HG02943 (cell line): ENCODE data around the gene HECW1.
"Not testable (repeated sequence)": the region's sequence is repeated elsewhere in the genome, so short reads cannot be mapped to it uniquely, and the experiment has no call there.

Experiments
- ATAC-seq: cut with Tn5 transposase; IDR thresholded peaks from one replicate; pipeline ENCODE4 v1.9.1; 2021; ENCODE audit warnings: mild to moderate bottlenecking, low read depth, moderate library complexity; ENCODE audit not compliant: unreplicated experiment

Gene HECW1

DNA sequence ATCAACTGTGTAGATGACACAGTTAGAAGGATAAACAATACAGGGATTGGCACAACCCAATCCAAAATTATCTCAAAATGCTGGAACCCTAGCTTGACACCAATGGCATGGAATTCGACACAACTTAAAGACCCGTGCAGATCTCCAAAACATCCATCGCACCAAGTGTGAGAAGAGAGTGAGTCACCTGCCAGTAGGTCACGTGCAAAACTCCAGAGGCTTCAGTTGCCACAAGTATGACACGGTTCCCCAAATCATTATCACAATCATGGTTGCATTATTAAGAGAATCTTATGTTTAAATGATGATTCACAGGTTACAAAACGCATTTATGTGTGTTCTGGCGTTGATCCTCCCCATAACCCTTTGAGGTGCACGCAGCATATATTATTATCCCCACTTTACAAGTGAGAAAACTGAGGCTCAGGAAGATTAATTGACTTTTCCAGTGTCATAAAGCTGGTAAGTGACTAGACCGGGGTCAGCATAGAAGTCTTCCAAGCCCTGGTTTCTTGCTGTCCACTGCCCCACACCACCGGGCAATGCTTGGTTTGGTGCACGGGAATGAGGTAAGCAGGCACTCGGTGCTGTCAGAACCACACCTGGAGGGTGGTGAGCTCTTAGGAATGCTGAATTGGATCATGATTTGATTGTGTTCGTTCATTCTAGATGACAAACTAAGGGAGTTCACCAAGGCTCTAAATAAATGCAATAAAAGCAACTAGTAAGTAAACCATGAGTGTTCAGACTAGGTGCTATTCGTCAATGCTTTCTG is 446.9 kb downstream of the HECW1 start:
- ATAC-seq = no peak

DNA sequence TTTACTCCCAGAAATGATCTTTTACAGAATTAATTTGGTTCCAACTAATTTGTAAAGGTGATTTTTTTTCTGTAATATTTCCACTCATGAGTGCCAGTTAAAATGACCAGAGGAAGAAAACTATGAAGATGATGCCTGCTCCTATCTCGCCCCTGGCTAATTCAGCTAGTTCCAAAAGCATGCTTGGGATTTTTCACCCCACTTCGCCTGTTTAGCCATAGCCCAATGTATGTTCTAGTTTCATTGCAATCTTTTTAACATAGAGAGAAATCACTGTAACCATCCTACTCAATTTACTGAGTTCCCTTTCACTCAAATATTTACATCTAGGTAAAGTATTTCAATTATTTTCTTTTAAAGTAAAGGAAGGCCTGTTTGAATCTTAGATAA is 447.5 kb downstream of the HECW1 start:
- ATAC-seq = no peak

DNA sequence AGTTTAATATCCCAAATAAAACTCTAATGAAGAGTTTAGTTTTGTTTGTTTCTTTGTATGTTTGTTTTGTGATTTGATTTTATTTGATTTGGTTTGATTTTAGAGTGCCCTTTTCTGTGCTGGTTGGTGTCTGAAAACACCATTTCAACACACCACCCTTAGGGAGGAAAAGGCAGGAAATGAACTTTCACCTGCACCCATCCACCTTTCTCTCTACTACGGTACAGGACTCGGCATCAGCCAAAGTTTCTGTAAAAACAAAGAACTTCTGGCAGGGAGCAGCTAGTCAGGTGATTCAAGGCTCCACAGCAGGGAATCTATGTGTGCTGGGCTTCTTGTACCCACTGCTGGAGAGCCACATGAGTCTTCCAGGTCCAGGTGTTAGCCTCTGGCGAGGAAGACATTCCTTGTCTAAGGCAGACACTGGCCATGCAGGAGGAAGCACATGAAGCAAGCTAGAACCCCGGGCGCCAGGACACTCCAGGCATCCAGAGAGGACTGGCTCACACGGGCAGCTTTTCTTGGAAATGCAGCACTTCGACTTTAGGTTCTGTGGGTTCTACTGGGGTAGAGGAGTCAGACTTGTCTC is 448.4 kb downstream of the HECW1 start:
- no peak for ATAC-seq

DNA sequence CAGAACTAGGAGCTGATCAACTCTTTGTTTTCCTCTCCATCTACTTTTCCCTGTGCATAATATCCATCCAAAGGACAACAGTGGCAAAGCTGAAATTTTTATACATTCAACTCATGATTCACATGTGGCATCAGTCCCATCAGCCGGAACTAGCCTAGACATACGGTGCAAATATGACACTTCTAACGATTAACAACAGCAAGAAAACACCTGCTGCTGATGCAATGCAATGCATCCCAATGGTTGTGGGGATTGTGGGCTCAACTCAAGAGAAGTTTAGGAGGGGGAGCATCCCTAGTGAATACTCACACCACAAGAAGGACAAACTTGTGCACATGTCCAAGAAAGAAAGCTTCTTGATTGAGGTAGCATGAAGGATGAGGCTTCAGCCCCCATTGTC is 449.9 kb downstream of the HECW1 start:
- ATAC-seq = no peak

DNA sequence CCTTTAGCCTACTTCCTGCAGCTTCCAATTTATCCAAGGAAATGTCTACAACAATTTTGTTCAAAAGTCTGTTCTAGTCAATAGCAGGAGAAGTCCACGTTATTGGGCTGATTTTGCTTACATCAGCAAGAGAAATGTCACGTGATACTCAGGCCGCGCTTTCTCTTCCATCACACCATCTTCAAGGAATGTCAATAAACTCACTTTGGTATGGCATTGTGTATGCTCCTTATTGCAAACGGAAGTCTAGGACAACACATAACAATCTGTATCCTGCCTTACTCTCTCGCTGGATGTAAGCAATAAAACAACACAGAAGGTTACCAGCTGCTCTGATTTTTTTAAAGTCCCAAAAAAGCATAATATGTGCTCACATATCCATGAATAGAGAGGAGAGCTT is 453.3 kb downstream of the HECW1 start:
- ATAC-seq = no peak

DNA sequence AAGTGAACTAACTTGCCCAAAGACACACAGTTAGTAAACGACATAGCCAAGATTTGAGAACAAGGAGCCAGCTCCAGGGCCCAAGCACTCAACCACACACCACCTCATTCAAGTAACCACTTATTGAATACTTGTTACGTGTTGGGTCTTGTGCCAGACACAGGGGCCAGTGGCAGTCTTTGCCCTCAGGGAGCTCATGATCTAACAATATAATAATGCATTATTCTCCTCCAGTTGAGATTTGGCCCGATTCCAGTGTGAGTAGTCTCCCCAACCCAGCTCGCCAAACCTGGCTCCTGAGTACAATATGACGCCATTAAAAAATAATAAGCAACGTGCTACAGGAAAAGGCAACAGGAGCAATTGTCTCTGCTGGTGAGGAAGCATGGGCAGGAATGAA is 456.1 kb downstream of the HECW1 start:
- ATAC-seq = no peak

DNA sequence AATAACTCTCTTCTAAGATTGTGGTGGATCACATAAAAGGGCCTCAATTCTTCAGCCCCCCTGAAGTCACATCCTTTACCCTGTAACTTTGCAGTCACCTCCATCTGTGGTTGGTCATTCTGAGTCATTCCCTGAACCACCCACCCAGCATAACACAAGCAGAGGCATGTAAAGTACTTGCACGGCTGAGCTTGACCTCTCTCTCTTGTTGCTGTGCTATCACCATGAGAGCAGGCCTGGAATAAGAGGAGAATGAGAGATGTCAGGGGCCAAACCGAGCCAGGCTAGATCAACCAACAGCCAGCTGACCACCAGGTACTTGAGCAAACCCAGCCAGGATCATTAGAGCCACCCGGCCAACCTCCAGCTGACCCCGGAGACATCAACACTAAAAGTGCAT is 457.0 kb downstream of the HECW1 start:
- ATAC-seq = no peak

DNA sequence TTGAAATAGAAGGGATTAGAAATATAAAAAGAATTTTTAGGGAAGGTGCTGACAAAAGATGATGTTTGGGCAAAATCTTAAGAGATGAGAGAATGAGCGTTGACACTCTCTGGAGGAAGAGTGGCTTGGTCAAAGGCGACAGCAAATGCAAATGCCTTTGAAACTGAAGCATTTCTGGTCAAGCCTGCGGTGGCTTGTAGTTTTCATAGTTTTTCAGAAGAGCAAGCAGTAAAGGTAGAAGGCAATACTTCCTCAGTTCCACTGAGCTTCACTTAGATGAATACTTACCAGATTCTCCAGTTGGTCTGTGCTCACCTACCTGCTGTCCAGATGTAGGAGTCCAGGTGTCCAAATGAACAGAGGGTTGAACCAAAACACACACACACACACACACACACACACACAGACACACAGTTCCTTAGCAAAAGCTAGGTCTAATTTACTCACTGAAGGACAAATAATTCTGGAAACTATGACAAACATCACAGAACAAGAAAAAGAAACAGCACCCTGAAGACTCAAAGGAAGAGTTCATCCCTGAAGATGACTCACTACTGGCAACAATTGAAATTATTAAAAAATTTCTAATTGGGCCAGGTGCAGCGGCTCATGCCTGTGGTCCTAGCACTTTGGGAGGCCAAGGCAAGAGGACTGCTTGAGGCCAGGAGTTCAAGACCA is 458.4 kb downstream of the HECW1 start:
- ATAC-seq = peak; percentile 62

DNA sequence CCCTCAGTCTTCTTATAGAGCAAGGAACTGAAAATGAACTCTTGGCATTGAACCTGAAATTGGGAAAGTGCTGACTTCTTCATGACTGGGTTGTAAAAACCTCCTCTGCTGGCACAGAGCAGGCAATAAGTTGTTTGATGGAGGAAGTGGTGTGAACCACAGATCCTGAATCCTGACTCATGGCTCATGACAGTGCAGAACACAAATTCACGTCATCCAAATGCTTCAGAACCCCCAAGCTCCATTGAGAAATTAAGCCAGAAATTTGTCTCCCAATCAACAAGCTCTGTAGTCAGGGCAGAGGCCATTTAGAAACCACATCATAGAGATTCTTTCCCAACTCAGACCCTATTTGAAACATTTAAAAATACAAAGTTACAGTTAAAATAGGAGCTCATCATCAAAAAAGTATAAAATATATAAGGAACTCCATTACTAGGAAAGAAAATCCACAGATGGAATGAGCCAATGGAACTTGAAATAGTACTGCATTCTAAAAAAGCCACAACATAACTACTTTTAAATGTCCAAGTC is 460.1 kb downstream of the HECW1 start:
- no peak for ATAC-seq

DNA sequence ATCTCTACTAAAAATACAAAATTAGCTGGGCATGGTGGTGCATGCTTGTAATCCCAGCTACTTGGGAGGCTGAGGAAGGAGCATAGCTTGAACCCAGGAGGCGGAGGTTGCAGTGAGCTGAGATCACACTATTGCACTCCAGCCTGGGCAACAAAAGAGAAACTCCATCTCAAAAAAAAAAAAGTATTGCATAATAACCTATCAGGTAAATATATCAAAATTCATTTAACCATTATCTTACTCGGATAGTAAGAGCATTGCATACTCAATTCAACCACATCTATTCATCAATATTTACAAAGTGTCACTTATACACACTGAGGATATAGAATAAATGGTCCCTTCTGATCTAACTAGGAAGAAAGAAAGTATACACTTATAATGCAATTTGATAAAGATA is 461.4 kb downstream of the HECW1 start:
- ATAC-seq = not testable (repeated sequence)

DNA sequence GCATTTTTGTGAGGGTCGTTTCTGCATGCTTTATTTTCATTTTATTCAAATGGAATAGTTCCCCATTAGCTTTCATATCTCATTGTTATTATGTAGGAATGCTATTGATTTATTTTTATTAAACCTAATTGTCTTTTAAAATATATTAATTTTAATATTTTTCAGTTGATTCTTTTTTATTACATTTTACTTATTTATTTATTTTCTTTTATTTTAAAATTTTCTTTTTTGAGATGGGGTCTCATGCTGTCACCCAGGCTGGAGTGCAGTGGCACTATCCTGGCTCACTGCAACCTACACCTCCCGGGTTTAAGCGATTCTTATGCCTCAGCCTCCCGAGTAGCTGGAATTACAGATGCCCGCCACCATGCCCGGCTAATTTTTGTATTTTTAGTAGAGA is 463.1 kb downstream of the HECW1 start:
- no peak for ATAC-seq

DNA sequence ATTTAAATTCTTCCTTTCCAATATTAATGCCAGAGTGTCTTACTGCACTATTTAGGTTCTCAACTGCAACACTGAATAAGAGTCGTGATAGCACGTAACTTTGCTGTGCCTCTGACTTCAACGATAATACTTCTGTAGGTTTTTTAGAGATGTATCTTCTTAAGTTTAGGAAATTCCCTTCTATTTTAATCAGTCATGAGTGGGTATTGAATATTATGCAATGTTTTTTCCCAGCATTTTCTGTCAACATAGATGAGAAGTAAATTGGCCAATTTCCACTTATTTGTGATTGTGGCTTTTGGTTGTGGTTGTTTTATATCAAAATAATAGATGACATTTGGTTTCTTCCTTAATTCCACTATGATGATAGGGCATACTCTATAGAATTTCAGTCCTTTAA is 463.8 kb downstream of the HECW1 start:
- ATAC-seq = no peak

DNA sequence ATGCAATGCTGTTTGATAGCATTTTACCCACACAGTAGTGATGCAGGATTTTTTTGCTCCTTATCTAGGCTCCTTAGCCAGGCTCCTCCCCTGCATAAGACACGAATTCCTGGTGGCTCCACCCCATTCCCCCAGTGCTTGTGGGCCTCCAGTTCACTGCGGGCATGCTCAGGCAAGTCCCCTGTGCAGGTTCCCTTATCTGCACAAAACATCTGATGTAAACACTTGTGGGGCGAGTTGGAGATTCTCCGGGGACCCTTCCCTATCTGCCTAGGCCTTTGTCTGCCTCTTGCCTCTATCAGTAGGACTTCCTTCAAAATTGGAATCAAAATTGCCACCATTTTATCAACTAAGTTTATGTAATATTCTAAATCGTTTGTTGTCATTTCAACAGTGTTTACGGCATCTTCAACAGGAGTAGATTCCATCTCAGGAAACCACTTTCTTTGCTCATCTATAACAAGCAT is 465.1 kb downstream of the HECW1 start:
- no peak for ATAC-seq

DNA sequence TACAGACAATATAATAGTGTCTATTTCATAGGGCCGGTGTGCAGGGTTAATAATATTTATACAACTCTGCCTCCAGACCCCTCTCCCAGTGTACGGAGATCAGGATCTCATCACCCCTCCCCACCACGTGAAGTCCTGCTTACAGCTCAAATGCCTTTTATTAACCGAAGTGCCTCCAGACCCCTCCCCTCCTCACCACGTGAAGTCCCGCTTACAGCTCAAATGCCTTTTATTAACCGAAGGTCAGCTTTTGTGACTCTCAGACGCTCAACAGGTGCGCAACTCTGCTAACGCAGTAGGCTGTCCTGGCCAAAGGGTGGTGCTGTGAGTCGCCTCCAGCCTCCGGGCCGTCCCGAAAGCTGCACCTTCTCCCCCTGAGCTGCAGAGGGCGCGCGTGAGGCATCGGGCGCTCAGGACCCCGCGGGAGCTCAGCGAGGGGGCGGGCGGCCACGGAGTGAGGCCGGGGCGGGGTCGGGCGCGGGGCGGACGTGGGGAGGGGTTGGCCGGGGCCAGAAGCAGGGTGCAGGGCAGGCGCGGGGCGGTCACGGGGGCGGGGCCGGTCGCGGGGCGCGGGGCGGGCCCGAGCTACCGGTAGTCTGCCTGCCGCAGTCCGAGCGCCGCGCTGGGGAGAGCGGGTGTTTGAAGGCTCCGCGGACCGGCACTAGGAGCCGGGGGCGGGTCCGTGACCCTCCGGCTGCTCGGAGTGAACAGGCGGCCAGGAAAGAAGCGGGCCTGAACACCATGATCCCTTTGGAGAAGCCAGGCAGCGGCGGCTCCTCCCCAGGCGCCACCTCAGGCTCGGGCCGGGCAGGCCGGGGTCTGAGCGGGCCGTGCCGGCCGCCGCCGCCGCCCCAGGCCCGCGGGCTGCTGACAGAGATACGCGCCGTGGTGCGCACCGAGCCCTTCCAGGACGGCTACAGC is 470.3 kb downstream of the HECW1 start, which contains the start of gene STK17A:
Gene STK17A (plus strand): TSS at position 606 of the 921 bp plus-strand sequence. CDS start 136 bp downstream, at position 742.
- peak; percentile 66 for ATAC-seq

DNA sequence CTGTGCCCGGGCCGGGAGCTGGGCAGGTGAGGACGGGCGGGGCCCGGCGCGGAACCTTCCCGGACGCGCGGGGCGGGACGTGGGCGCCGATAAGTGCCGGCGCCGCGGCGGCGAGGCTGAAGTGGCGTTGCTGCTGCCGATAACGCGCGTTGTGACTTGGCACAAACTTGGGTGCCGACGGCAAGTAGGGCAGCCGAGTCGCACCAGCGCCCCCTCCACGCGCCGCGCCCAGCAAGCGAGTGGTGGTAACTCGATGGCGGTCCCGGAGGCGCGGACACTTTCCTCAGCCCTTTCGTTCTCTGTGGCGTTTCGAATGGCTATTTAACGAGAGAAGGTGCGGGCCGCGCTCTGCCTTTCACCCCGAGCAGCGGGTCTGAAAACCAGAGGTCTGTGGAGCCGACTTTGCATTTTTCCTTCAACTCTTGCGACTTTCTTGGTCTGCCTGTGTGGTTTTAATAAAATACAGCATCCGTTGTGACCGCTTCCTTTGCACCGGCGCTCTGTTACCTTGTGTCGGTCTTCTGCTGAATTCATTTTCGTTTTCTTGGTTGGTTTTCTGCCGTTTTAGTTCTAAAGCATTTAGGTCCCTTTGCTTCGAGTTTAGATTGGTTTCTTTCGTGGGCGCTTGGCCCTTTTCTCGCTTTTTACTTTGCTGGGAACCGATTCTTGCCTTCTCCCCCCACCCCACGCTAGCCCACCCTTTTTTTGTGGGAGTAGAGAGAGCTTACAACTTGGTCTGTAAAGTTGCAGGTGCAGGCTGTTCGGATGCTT is 471.2 kb downstream of the HECW1 start:
- peak; percentile 21 for ATAC-seq

DNA sequence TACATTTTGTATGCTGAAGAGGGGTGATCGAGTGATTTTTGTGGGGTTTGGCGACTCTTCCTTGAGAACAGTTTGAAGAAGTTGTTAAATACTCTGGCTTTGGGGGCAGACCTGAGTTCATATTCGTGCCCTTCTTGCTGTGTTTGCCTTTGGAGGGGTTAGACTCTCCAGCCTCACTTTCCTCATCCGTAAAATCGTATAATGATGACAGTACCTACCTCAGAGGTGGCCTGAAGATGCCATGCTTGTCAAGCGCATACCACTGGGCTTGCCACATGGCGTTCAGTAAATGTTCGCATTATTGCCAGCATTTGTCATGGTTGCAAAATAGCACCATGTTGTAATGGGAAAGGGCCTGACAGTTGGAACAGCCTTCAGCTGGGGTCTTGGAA is 471.7 kb downstream of the HECW1 start:
- no peak for ATAC-seq

DNA sequence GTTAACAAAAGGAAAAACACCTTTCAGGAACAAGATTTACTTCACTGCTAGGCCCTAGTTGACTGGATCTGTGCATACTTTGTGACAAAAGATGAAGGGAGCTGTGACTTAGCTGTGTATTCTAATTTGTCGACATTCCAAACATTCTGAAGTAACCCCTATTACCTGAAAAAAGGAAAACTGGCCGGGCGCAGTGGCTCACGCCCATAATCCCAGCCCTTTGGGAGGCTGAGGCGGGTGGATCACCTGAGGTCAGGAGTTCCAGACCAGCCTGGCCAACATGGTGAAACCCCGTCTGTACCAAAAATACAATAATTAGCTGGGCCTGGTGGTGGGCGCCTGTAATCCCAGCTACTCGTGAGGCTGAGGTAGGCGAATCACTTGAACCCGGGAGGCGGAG is 472.3 kb downstream of the HECW1 start:
- not testable (repeated sequence) for ATAC-seq

DNA sequence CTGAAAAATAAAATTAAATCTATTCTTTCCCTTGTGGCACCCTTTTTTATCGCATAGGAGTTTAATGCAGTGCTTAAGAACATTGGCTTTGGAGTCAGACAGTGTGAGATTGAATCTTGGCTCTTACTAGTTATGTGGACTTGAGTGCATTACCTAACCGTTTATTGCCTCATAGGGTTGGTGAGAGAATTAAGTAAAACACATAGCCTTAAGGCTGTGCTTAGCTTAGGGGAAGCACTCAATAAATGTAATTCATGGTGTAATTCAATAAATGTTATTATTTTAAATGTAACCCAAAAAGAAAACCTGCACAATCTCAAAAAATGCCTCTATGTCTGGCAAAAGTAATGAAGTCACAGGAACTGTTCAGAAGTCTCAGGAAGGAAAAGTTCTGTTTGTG is 473.1 kb downstream of the HECW1 start:
- ATAC-seq = no peak

DNA sequence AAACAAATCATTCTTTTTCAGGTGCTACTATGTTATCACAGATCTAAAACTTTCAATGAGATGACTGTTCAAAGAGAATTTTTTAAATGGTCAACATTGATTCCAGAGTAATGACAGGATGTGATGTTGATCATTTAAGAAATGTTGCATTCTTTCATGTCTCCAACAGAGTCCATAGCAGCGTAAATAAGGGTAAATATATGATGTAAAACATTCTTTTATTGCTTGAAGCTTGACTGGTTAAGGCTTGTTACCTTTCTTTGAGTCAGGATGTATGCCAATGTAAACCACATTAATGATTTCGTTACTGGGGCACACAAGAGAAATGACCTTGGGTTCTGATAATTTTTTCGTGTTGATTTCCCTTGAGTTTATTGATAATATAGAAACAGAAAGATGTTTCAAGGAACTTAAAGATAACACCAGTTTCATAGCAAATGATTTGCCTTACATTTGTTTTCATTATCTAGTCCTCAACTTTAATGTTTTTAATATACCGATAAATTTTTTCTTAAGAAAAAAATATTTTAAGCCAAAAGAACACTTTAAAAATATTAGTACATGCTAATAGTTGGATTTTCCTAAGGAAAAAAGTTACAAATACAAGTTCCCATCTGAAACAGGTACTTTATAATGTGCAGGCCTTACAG is 473.9 kb downstream of the HECW1 start:
- no peak for ATAC-seq
